SK-N-SH treated with all-trans-retinoic acid at 6 μM for 48 hours (cell line): ENCODE measurements around the gene KDM2B.

Source experiments
- BACH2 ChIP-seq: fragments of 250-450 bp; sonication (Bioruptor Pico); IDR thresholded peaks from 2 replicates; pipeline ENCODE4 v1.9.0; 2021; ENCODE audit warnings: mild to moderate bottlenecking, borderline replicate concordance
- CSRNP3 ChIP-seq: fragments of 250-450 bp; sonication (Bioruptor Pico); IDR thresholded peaks from 2 replicates; pipeline ENCODE4 v1.5.1; 2021; ENCODE audit warnings: mild to moderate bottlenecking, moderate library complexity
- ISL1 ChIP-seq: fragments of 250-450 bp; sonication (Bioruptor Pico); IDR thresholded peaks from 2 replicates; pipeline ENCODE4 v2.1.2; 2022; ENCODE audit warnings: mild to moderate bottlenecking, moderate library complexity
- OSR1 ChIP-seq: fragments of 250-450 bp; sonication (Bioruptor Pico); IDR thresholded peaks from 2 replicates; pipeline ENCODE4 v1.8.0; 2022; ENCODE audit warnings: moderate library complexity, mild to moderate bottlenecking, inconsistent platforms
- SNAI2 ChIP-seq: fragments of 250-450 bp; sonication (Bioruptor Pico); IDR thresholded peaks from 2 replicates; pipeline ENCODE4 v1.5.0; 2020; ENCODE audit warnings: mild to moderate bottlenecking, moderate library complexity
- ZNF565 ChIP-seq: fragments of 450-650 bp; formaldehyde crosslinking; conservative IDR thresholded peaks from 2 replicates; pipeline ENCODE4 v1.5.0; 2020; ENCODE audit warnings: low read depth, mild to moderate bottlenecking, moderate library complexity

GRCh38 chr12:121452340-121452984, 128.4 kb downstream of the KDM2B start:
- TF ChIP-seq ZNF565 (CRISPR knock-in tag) (no peak), ISL1 (CRISPR knock-in tag) (no peak), OSR1 (CRISPR knock-in tag) (no peak), SNAI2 (CRISPR knock-in tag) (no peak), CSRNP3 (CRISPR knock-in tag) (no peak), BACH2 (CRISPR knock-in tag) (no peak)
